ENCODE results near the gene GNE. TPM values are rescaled to one million over a fixed set of nuclear protein-coding genes. Genes with fewer than 3 reads are reported as not detected.
"Not testable (repeated sequence)": the region's sequence is repeated elsewhere in the genome, so short reads cannot be mapped to it uniquely, and the experiment has no call there.

GNE gene
- total RNA-seq, 1 experiment from 2014 or later, result 4.6 TPM

DNA sequence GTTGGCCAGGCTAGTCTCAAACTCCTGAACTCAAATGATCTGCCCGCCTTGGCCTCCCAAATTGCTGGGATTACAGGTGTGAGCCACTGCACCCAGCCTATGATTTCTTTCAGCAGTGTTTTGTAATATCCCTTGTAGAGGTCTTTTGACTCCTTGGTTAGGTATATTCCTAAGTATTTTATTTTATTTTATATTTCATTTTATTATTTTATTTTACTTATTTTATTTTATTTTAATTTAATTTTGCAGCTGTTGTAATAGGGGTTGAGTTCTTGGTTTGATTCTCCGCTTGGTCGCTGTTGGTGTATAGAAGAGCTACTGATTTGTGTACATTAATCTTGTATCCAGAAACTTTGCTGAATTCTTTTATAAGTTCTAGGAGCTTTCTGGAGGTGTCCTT, 18.6 kb downstream of the GNE start:
- POLR2A ChIA-PET; ATAC-seq; H3K4me1 Mint-ChIP-seq; DNase-seq (ENCODE audit: low spot score); H3K9me3 Mint-ChIP-seq; H3K36me3 Mint-ChIP-seq; H3K4me3 Mint-ChIP-seq; H3K27me3 Mint-ChIP-seq (ENCODE audit: low read depth); CTCF ChIA-PET; H3K27ac Mint-ChIP-seq: not testable (repeated sequence)
- peak; percentile 92 for TF ChIP-seq HMGA2 (CRISPR knock-in tag; IDR thresholded peaks at IDR 0.05)

DNA sequence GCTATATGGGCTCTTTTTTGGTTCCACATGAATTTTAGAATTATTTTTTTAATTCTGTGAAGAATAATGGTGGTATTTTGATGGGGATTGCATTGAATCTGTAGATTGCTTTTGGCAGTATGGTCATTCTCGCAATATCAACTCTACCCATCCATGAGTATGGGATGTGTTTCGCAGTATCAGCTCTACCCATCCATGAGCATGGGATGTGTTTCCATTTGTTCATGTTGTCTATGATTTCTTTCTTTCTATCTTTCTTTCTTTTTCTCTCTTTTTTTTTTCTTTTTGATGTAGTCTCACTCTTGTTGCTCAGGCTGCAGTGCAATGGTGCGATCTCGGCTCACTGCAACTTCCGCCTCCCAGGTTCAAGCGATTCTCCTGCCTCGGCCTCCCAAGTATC, 19.0 kb downstream of the GNE start:
- H3K4me1 Mint-ChIP-seq; DNase-seq (ENCODE audit: low spot score); POLR2A ChIA-PET; H3K36me3 Mint-ChIP-seq; H3K27ac Mint-ChIP-seq; ATAC-seq; H3K27me3 Mint-ChIP-seq (ENCODE audit: low read depth); CTCF ChIA-PET; H3K9me3 Mint-ChIP-seq; H3K4me3 Mint-ChIP-seq: not testable (repeated sequence)

- no peaks in the 10 kb centered on the region for H3K27me3 Mint-ChIP-seq (ENCODE audit: low read depth)
- POLR2A ChIA-PET, result no interaction called here
- H3K36me3 Mint-ChIP-seq, result peaks cover 2% of the 10 kb centered on the region; the same call in 1 of the 2 replicates
- H3K4me3 Mint-ChIP-seq, result no peak overlapping the region
- no peak for ATAC-seq
- no peaks in the 10 kb centered on the region; the same call in 1 of the 2 replicates for H3K4me1 Mint-ChIP-seq
- DNase-seq (ENCODE audit: low spot score), result no peak
- TF ChIP-seq GABPB1 (CRISPR knock-in tag; IDR thresholded peaks at IDR 0.05), result no peak
- TF ChIP-seq, protein P1, sequence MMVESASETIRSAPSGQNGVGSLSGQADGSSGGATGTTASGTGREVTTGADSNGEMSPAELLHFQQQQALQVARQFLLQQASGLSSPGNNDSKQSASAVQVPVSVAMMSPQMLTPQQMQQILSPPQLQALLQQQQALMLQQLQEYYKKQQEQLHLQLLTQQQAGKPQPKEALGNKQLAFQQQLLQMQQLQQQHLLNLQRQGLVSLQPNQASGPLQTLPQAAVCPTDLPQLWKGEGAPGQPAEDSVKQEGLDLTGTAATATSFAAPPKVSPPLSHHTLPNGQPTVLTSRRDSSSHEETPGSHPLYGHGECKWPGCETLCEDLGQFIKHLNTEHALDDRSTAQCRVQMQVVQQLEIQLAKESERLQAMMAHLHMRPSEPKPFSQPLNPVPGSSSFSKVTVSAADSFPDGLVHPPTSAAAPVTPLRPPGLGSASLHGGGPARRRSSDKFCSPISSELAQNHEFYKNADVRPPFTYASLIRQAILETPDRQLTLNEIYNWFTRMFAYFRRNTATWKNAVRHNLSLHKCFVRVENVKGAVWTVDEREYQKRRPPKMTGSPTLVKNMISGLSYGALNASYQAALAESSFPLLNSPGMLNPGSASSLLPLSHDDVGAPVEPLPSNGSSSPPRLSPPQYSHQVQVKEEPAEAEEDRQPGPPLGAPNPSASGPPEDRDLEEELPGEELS (CRISPR knock-in tag; IDR thresholded peaks at IDR 0.05), result no peak
- TF ChIP-seq EMX1 (CRISPR knock-in tag; IDR thresholded peaks at IDR 0.05), result no peak
- TF ChIP-seq, protein P2, sequence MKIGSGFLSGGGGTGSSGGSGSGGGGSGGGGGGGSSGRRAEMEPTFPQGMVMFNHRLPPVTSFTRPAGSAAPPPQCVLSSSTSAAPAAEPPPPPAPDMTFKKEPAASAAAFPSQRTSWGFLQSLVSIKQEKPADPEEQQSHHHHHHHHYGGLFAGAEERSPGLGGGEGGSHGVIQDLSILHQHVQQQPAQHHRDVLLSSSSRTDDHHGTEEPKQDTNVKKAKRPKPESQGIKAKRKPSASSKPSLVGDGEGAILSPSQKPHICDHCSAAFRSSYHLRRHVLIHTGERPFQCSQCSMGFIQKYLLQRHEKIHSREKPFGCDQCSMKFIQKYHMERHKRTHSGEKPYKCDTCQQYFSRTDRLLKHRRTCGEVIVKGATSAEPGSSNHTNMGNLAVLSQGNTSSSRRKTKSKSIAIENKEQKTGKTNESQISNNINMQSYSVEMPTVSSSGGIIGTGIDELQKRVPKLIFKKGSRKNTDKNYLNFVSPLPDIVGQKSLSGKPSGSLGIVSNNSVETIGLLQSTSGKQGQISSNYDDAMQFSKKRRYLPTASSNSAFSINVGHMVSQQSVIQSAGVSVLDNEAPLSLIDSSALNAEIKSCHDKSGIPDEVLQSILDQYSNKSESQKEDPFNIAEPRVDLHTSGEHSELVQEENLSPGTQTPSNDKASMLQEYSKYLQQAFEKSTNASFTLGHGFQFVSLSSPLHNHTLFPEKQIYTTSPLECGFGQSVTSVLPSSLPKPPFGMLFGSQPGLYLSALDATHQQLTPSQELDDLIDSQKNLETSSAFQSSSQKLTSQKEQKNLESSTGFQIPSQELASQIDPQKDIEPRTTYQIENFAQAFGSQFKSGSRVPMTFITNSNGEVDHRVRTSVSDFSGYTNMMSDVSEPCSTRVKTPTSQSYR (CRISPR knock-in tag; IDR thresholded peaks at IDR 0.05), result no peak
- TF ChIP-seq RELA (CRISPR knock-in tag; IDR thresholded peaks at IDR 0.05; ENCODE audit: borderline replicate concordance), result no peak
- no peak for TF ChIP-seq RORB (CRISPR knock-in tag; IDR thresholded peaks at IDR 0.05)
- TF ChIP-seq ETV6 (CRISPR knock-in tag; IDR thresholded peaks at IDR 0.05), result no peak
- TF ChIP-seq SMAD3 (CRISPR knock-in tag; IDR thresholded peaks at IDR 0.05; ENCODE audit: borderline replicate concordance), result no peak
- TF ChIP-seq IRF2 (CRISPR knock-in tag; IDR thresholded peaks at IDR 0.05; ENCODE audit: borderline replicate concordance, low read depth), result no peak
- TF ChIP-seq FOXP1 (CRISPR knock-in tag; IDR thresholded peaks at IDR 0.05; ENCODE audit: borderline replicate concordance), result no peak
- TF ChIP-seq KAT7 (CRISPR knock-in tag; IDR thresholded peaks at IDR 0.05; ENCODE audit: borderline replicate concordance), result no peak
- no peak for TF ChIP-seq ESRRA (CRISPR knock-in tag; IDR thresholded peaks at IDR 0.05; ENCODE audit: borderline replicate concordance)
- TF ChIP-seq NR2C2 (CRISPR knock-in tag; IDR thresholded peaks at IDR 0.05), result no peak
- TF ChIP-seq ELF4 (CRISPR knock-in tag; IDR thresholded peaks at IDR 0.05; ENCODE audit: low read depth), result no peak
- TF ChIP-seq E2F4 (CRISPR knock-in tag; IDR thresholded peaks at IDR 0.05; ENCODE audit: borderline replicate concordance, low read depth), result no peak
- TF ChIP-seq, protein P3, sequence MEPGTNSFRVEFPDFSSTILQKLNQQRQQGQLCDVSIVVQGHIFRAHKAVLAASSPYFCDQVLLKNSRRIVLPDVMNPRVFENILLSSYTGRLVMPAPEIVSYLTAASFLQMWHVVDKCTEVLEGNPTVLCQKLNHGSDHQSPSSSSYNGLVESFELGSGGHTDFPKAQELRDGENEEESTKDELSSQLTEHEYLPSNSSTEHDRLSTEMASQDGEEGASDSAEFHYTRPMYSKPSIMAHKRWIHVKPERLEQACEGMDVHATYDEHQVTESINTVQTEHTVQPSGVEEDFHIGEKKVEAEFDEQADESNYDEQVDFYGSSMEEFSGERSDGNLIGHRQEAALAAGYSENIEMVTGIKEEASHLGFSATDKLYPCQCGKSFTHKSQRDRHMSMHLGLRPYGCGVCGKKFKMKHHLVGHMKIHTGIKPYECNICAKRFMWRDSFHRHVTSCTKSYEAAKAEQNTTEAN (CRISPR knock-in tag; IDR thresholded peaks at IDR 0.05), result no peak
- TF ChIP-seq FOXK1 (CRISPR knock-in tag; IDR thresholded peaks at IDR 0.05), result no peak
- TF ChIP-seq, protein P4, sequence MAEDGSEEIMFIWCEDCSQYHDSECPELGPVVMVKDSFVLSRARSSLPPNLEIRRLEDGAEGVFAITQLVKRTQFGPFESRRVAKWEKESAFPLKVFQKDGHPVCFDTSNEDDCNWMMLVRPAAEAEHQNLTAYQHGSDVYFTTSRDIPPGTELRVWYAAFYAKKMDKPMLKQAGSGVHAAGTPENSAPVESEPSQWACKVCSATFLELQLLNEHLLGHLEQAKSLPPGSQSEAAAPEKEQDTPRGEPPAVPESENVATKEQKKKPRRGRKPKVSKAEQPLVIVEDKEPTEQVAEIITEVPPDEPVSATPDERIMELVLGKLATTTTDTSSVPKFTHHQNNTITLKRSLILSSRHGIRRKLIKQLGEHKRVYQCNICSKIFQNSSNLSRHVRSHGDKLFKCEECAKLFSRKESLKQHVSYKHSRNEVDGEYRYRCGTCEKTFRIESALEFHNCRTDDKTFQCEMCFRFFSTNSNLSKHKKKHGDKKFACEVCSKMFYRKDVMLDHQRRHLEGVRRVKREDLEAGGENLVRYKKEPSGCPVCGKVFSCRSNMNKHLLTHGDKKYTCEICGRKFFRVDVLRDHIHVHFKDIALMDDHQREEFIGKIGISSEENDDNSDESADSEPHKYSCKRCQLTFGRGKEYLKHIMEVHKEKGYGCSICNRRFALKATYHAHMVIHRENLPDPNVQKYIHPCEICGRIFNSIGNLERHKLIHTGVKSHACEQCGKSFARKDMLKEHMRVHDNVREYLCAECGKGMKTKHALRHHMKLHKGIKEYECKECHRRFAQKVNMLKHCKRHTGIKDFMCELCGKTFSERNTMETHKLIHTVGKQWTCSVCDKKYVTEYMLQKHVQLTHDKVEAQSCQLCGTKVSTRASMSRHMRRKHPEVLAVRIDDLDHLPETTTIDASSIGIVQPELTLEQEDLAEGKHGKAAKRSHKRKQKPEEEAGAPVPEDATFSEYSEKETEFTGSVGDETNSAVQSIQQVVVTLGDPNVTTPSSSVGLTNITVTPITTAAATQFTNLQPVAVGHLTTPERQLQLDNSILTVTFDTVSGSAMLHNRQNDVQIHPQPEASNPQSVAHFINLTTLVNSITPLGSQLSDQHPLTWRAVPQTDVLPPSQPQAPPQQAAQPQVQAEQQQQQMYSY (CRISPR knock-in tag; IDR thresholded peaks at IDR 0.05), result no peak
- TF ChIP-seq OVOL2 (CRISPR knock-in tag; IDR thresholded peaks at IDR 0.05; ENCODE audit: borderline replicate concordance), result no peak
- CTCF ChIA-PET, result interaction anchor here (0.7 kb wide), 1 partner anchor 91 kb away, joined by 3 read pairs; no protein-coding TSS in a partner anchor
- no peaks in the 10 kb centered on the region for H3K9me3 Mint-ChIP-seq
- H3K27ac Mint-ChIP-seq, result no peak overlapping the region
These were observed 21.0 kb downstream of the GNE start for GRCh38 chr9:36237230-36237629.
